GM23338 (cell line): ENCODE results near the gene ZNF621.

Experiments
- CREB1 ChIP-seq: fragments of 250-450 bp; sonication (Bioruptor Pico); IDR thresholded peaks from 2 replicates; pipeline ENCODE4 v1.5.0; 2020; ENCODE audit warnings: low read depth, mild to moderate bottlenecking, moderate library complexity
- CTCF ChIP-seq, 2 experiments: fragments of 200-600 bp in 1 of 2; sonication (generic) in 1 of 2; conservative IDR thresholded peaks; 2 replicates each; pipeline versions ENCODE4 v1.5.1 to v1.6.1; 2016 to 2017; ENCODE audit warnings: antibody characterized with exemption in 2 of 2, low read depth in 2 of 2, mild to moderate bottlenecking in 2 of 2, moderate library complexity in 1 of 2
- EZH2 ChIP-seq: fragments of 200-600 bp; sonication (generic); IDR thresholded peaks from one replicate; pipeline ENCODE4 v1.8.0; 2017; ENCODE audit warnings: antibody characterized with exemption, mild to moderate bottlenecking, low read depth; ENCODE audit not compliant: unreplicated experiment
- JUNB ChIP-seq: IDR thresholded peaks from one replicate; pipeline ENCODE4 v1.6.1; 2016; ENCODE audit warnings: antibody characterized with exemption; ENCODE audit not compliant: unreplicated experiment
- NANOG ChIP-seq: IDR thresholded peaks from 2 replicates; pipeline ENCODE4 v1.6.1; 2016; ENCODE audit warnings: antibody characterized with exemption, borderline replicate concordance
- POLR2AphosphoS5 ChIP-seq: IDR thresholded peaks from 2 replicates; pipeline ENCODE4 v1.6.1; 2016; ENCODE audit warnings: antibody characterized with exemption, low read depth
- TF ChIP-seq, protein P1 (sequence below): IDR thresholded peaks from one replicate; pipeline ENCODE4 v1.6.1; 2018; ENCODE audit warnings: antibody characterized with exemption; ENCODE audit not compliant: unreplicated experiment
- TF ChIP-seq, protein P2 (sequence below): fragments of 250-450 bp; sonication (Bioruptor Pico); IDR thresholded peaks from 2 replicates; pipeline ENCODE4 v1.5.0; 2020; ENCODE audit warnings: mild to moderate bottlenecking, moderate library complexity

DNA sequence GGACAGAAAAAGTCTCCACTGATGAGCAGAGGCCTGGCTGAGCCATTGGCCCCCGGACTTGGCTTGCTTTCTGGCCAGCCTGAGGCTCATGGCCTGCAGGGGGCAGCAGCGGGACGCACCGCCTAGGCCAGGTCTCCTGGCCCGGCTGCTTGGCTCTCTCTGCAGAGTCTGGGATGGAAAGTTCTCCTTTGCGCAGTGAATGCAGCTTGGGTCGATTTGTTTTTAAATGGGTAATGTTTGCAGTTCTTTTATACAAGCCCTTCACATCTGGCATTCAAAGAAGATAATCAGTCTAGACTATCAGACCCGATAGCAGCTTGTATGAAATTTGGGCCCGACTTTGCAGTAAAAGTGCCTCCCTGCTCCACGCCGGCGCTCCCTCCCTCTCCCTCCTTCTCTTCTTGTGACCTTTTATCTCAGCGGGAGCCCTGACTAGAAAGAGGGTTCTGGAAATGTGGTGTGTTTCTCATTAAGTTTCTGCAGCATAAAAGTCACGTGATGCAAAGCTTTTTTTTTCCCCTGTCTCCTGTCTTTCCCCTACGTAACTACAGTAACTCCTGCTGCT is 59.9 kb downstream of the ZNF621 start:
- TF ChIP-seq CTCF (conservative IDR thresholded peaks at IDR 0.05; ENCODE audit: low read depth in 2 of 2) (peak; percentile 97 to 99), POLR2AphosphoS5 (no peak), EZH2 (no peak), JUNB (no peak), NANOG (no peak), CREB1 (CRISPR knock-in tag) (no peak)
- TF ChIP-seq, protein P1, sequence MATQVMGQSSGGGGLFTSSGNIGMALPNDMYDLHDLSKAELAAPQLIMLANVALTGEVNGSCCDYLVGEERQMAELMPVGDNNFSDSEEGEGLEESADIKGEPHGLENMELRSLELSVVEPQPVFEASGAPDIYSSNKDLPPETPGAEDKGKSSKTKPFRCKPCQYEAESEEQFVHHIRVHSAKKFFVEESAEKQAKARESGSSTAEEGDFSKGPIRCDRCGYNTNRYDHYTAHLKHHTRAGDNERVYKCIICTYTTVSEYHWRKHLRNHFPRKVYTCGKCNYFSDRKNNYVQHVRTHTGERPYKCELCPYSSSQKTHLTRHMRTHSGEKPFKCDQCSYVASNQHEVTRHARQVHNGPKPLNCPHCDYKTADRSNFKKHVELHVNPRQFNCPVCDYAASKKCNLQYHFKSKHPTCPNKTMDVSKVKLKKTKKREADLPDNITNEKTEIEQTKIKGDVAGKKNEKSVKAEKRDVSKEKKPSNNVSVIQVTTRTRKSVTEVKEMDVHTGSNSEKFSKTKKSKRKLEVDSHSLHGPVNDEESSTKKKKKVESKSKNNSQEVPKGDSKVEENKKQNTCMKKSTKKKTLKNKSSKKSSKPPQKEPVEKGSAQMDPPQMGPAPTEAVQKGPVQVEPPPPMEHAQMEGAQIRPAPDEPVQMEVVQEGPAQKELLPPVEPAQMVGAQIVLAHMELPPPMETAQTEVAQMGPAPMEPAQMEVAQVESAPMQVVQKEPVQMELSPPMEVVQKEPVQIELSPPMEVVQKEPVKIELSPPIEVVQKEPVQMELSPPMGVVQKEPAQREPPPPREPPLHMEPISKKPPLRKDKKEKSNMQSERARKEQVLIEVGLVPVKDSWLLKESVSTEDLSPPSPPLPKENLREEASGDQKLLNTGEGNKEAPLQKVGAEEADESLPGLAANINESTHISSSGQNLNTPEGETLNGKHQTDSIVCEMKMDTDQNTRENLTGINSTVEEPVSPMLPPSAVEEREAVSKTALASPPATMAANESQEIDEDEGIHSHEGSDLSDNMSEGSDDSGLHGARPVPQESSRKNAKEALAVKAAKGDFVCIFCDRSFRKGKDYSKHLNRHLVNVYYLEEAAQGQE, result no peak
- TF ChIP-seq, protein P2, sequence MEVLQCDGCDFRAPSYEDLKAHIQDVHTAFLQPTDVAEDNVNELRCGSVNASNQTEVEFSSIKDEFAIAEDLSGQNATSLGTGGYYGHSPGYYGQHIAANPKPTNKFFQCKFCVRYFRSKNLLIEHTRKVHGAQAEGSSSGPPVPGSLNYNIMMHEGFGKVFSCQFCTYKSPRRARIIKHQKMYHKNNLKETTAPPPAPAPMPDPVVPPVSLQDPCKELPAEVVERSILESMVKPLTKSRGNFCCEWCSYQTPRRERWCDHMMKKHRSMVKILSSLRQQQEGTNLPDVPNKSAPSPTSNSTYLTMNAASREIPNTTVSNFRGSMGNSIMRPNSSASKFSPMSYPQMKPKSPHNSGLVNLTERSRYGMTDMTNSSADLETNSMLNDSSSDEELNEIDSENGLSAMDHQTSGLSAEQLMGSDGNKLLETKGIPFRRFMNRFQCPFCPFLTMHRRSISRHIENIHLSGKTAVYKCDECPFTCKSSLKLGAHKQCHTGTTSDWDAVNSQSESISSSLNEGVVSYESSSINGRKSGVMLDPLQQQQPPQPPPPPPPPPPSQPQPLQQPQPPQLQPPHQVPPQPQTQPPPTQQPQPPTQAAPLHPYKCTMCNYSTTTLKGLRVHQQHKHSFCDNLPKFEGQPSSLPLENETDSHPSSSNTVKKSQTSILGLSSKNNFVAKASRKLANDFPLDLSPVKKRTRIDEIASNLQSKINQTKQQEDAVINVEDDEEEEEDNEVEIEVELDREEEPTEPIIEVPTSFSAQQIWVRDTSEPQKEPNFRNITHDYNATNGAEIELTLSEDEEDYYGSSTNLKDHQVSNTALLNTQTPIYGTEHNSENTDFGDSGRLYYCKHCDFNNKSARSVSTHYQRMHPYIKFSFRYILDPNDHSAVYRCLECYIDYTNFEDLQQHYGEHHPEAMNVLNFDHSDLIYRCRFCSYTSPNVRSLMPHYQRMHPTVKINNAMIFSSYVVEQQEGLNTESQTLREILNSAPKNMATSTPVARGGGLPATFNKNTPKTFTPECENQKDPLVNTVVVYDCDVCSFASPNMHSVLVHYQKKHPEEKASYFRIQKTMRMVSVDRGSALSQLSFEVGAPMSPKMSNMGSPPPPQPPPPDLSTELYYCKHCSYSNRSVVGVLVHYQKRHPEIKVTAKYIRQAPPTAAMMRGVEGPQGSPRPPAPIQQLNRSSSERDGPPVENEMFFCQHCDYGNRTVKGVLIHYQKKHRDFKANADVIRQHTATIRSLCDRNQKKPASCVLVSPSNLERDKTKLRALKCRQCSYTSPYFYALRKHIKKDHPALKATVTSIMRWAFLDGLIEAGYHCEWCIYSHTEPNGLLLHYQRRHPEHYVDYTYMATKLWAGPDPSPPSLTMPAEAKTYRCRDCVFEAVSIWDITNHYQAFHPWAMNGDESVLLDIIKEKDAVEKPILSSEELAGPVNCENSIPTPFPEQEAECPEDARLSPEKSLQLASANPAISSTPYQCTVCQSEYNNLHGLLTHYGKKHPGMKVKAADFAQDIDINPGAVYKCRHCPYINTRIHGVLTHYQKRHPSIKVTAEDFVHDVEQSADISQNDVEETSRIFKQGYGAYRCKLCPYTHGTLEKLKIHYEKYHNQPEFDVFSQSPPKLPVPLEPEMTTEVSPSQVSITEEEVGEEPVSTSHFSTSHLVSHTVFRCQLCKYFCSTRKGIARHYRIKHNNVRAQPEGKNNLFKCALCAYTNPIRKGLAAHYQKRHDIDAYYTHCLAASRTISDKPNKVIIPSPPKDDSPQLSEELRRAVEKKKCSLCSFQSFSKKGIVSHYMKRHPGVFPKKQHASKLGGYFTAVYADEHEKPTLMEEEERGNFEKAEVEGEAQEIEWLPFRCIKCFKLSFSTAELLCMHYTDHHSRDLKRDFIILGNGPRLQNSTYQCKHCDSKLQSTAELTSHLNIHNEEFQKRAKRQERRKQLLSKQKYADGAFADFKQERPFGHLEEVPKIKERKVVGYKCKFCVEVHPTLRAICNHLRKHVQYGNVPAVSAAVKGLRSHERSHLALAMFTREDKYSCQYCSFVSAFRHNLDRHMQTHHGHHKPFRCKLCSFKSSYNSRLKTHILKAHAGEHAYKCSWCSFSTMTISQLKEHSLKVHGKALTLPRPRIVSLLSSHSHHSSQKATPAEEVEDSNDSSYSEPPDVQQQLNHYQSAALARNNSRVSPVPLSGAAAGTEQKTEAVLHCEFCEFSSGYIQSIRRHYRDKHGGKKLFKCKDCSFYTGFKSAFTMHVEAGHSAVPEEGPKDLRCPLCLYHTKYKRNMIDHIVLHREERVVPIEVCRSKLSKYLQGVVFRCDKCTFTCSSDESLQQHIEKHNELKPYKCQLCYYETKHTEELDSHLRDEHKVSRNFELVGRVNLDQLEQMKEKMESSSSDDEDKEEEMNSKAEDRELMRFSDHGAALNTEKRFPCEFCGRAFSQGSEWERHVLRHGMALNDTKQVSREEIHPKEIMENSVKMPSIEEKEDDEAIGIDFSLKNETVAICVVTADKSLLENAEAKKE, result peak; percentile 69; the same call in 1 of the 2 replicates
